Neural cell (in vitro differentiated cells): ENCODE results near the gene TRIM5. TPM values are rescaled to one million over a fixed set of nuclear protein-coding genes. Genes with fewer than 3 reads are reported as not detected.

Source experiments
- H2AFZ ChIP-seq: fragments of 200-600, 300-800 bp; sonication (generic), shearing (Covaris generic); 2 replicates; pipeline ENCODE4 v1.6.0; 2014; ENCODE audit warnings: low read depth, mild to moderate bottlenecking, antibody characterized with exemption, low read length, moderate library complexity
- H3F3A ChIP-seq: fragments of 200-600 bp; shearing (Covaris generic); 2 replicates; pipeline ENCODE4 v1.6.1; 2016; ENCODE audit warnings: mild to moderate bottlenecking, moderate library complexity, mixed read lengths, antibody characterized with exemption, low read length; ENCODE audit not compliant: insufficient read depth, poor library complexity, severe bottlenecking
- H3K27ac ChIP-seq: fragments of 200-600, 300-800 bp; sonication (generic), shearing (Covaris generic); 2 replicates; pipeline ENCODE4 v1.5.1; 2014; ENCODE audit warnings: mild to moderate bottlenecking, low read length, moderate library complexity
- H3K27me3 ChIP-seq: fragments of 300-800, 200-600 bp; sonication (generic), shearing (Covaris generic); 2 replicates; pipeline ENCODE4 v1.6.0; 2014; ENCODE audit warnings: mild to moderate bottlenecking, low read depth, low read length, moderate library complexity; ENCODE audit not compliant: insufficient read depth
- H3K36me3 ChIP-seq: fragments of 300-800, 200-600 bp; sonication (generic), shearing (Covaris generic); 2 replicates; pipeline ENCODE4 v1.5.1; 2014; ENCODE audit warnings: mild to moderate bottlenecking, antibody characterized with exemption, low read length, moderate library complexity; ENCODE audit not compliant: insufficient read depth
- H3K4me2 ChIP-seq: fragments of 300-800, 200-600 bp; sonication (generic), shearing (Covaris generic); 2 replicates; pipeline ENCODE4 v1.6.0; 2014; ENCODE audit warnings: mild to moderate bottlenecking, low read length
- H3K4me3 ChIP-seq: fragments of 300-800, 200-600 bp; sonication (generic), shearing (Covaris generic); 2 replicates; pipeline ENCODE4 v1.5.1; 2014; ENCODE audit warnings: mild to moderate bottlenecking, low read length, moderate library complexity
- H3K79me2 ChIP-seq: fragments of 200-600 bp; shearing (Covaris generic); replicated peaks from 2 replicates; pipeline ENCODE4 v1.6.0; 2014; ENCODE audit warnings: mild to moderate bottlenecking, low read length, moderate library complexity; ENCODE audit not compliant: insufficient read depth
- H3K9ac ChIP-seq: fragments of 300-800, 200-600 bp; sonication (generic), shearing (Covaris generic); 2 replicates; pipeline ENCODE4 v1.6.1; 2016; ENCODE audit warnings: mild to moderate bottlenecking, low read length, mixed read lengths
- H3K9me2 ChIP-seq: fragments of 200-600 bp; shearing (Covaris generic); 2 replicates; pipeline ENCODE4 v1.6.1; 2016; ENCODE audit warnings: mild to moderate bottlenecking, low read length, mixed read lengths; ENCODE audit not compliant: insufficient read depth
- H3K9me3 ChIP-seq: fragments of 200-600, 300-800 bp; sonication (generic), shearing (Covaris generic); 2 replicates; pipeline ENCODE4 v1.6.1; 2016; ENCODE audit warnings: mild to moderate bottlenecking, mixed run types, low read length, moderate library complexity, mixed read lengths
- H4K20me1 ChIP-seq: fragments of 200-600 bp; shearing (Covaris generic); 2 replicates; pipeline ENCODE4 v1.6.1; 2016; ENCODE audit warnings: mild to moderate bottlenecking, mixed run types; ENCODE audit not compliant: insufficient read depth
- CTCF ChIP-seq: fragments of 450-650 bp; IDR thresholded peaks from 2 replicates; pipeline ENCODE4 v1.5.1; 2014; ENCODE audit warnings: antibody characterized with exemption, mild to moderate bottlenecking, moderate library complexity; ENCODE audit not compliant: poor library complexity, severe bottlenecking
- EP300 ChIP-seq: fragments of 450-650 bp; conservative IDR thresholded peaks from 2 replicates; pipeline ENCODE4 v1.6.1; 2014; ENCODE audit warnings: antibody characterized with exemption, mild to moderate bottlenecking, moderate library complexity; ENCODE audit not compliant: poor library complexity, severe bottlenecking
- EZH2 ChIP-seq: fragments of 200-600, 300-800 bp; shearing (Covaris generic), sonication (generic); IDR thresholded peaks from 2 replicates; pipeline ENCODE4 v1.6.1; 2014; ENCODE audit warnings: antibody characterized with exemption, low read length, borderline replicate concordance, mild to moderate bottlenecking; ENCODE audit not compliant: insufficient read depth, poor library complexity, severe bottlenecking
- MXI1 ChIP-seq: fragments of 450-650 bp; conservative IDR thresholded peaks from 2 replicates; pipeline ENCODE4 v1.6.1; 2014; ENCODE audit warnings: antibody characterized with exemption, mild to moderate bottlenecking; ENCODE audit not compliant: poor library complexity, severe bottlenecking
- POLR2AphosphoS5 ChIP-seq: IDR thresholded peaks from 2 replicates; pipeline ENCODE4 v1.6.1; 2012
- RAD21 ChIP-seq: fragments of 450-650 bp; conservative IDR thresholded peaks from 2 replicates; pipeline ENCODE4 v1.6.1; 2014; ENCODE audit warnings: antibody characterized with exemption, mild to moderate bottlenecking, moderate library complexity
- REST ChIP-seq: IDR thresholded peaks from 2 replicates; pipeline ENCODE4 v1.6.1; 2012; ENCODE audit warnings: borderline replicate concordance
- SMC3 ChIP-seq: fragments of 450-650 bp; conservative IDR thresholded peaks from 2 replicates; pipeline ENCODE4 v1.6.1; 2014; ENCODE audit warnings: antibody characterized with exemption, mild to moderate bottlenecking, moderate library complexity; ENCODE audit not compliant: poor library complexity
- TAF1 ChIP-seq: IDR thresholded peaks from 2 replicates; pipeline ENCODE4 v1.6.1; 2012; ENCODE audit warnings: low read depth
- polyA plus RNA-seq: library from polyadenylated mRNA; depleted of rRNA; stranded (reverse); fragments of >200 nt; gene quantifications from 2 replicates; pipeline ENCODE4 v1.2.3, GENCODE V29; 2014

Gene TRIM5
- polyA plus RNA-seq, 1 donor from 2014 or later, result 2.0 TPM

GRCh38 chr11:5665746-5666401, 19.0 kb downstream of the TRIM5 start:
- Histone ChIP-seq H3K36me3 (no peaks in the 10 kb centered on the region), H3K4me3 (no peak overlapping the region), H3K4me2 (no peak overlapping the region), H4K20me1 (no peaks in the 10 kb centered on the region), H3K79me2 (no peaks in the 10 kb centered on the region), H3K27ac (no peak overlapping the region), H3K27me3 (no peaks in the 10 kb centered on the region), H3K9me3 (no peaks in the 10 kb centered on the region), H3K9ac (no peak overlapping the region), H2AFZ (no peak overlapping the region), H3F3A (no peaks in the 10 kb centered on the region), H3K9me2 (no peaks in the 10 kb centered on the region)
- no peak for TF ChIP-seq CTCF
- no peak for TF ChIP-seq POLR2AphosphoS5
- no peak for TF ChIP-seq RAD21
- TF ChIP-seq EP300, result no peak
- no peak for TF ChIP-seq MXI1
- TF ChIP-seq EZH2, result no peak
- TF ChIP-seq REST, result no peak
- TF ChIP-seq TAF1, result no peak

- no peaks in the 10 kb centered on the region for H3K36me3 ChIP-seq
- no peak overlapping the region for H3K9ac ChIP-seq
Measured at GRCh38 chr11:5665051-5665570, 19.8 kb downstream of the TRIM5 start.

More at GRCh38 chr11:5665051-5665570, 19.8 kb downstream of the TRIM5 start:
- Histone ChIP-seq H3K9me3 (no peaks in the 10 kb centered on the region), H3K4me2 (no peak overlapping the region), H3K27me3 (no peaks in the 10 kb centered on the region), H3K9me2 (no peaks in the 10 kb centered on the region), H3F3A (no peaks in the 10 kb centered on the region), H2AFZ (no peak overlapping the region), H3K4me3 (no peak overlapping the region), H4K20me1 (no peaks in the 10 kb centered on the region), H3K79me2 (no peaks in the 10 kb centered on the region), H3K27ac (no peak overlapping the region)
- TF ChIP-seq POLR2AphosphoS5, result no peak
- TF ChIP-seq RAD21, result no peak
- no peak for TF ChIP-seq REST
- no peak for TF ChIP-seq SMC3
- no peak for TF ChIP-seq CTCF
- no peak for TF ChIP-seq TAF1
- TF ChIP-seq EZH2, result no peak
- TF ChIP-seq MXI1, result no peak
- no peak for TF ChIP-seq EP300
